Measurements from ENCODE around the gene LAMTOR2. TPM values are rescaled to one million over a fixed set of nuclear protein-coding genes. Genes with fewer than 3 reads are reported as not detected.

The LAMTOR2 gene
- total RNA-seq, 1 experiment from 2014 or later: 88.1 TPM

GRCh38 chr1:156075162-156075561 is 20.6 kb downstream of the LAMTOR2 start:
- Mint-ChIP-seq H3K27me3 (ENCODE audit: insufficient read depth, unreplicated experiment) (no peaks in the 10 kb centered on the region), H3K4me3 (ENCODE audit: unreplicated experiment) (no peak overlapping the region), H3K27ac (ENCODE audit: low read depth, unreplicated experiment) (no peak overlapping the region), H3K9me3 (ENCODE audit: unreplicated experiment) (no peaks in the 10 kb centered on the region), H3K36me3 (ENCODE audit: insufficient read depth, unreplicated experiment) (peaks cover 5% of the 10 kb centered on the region), H3K4me1 (ENCODE audit: insufficient read depth, unreplicated experiment) (peaks cover 11% of the 10 kb centered on the region)
- ChIA-PET POLR2A (interaction anchor here (0.6 to 1.3 kb wide), 2 partner anchors 141 to 1090 kb away, joined by 5 read pairs; partner anchors contain the start of gene KHDC4), CTCF (interaction anchor here (0.5 to 2.3 kb wide), 6 partner anchors 10 to 145 kb away, joined by 3 to 10 read pairs (median 3); no protein-coding TSS in a partner anchor)
- no TSS peak for BruUV-seq (replicated peaks)
- DNase-seq (ENCODE audit: unreplicated experiment): no peak
- intact Hi-C loops (cut with micrococcal nuclease): no loop called here
- no peak for TF ChIP-seq CTCF (IDR thresholded peaks at IDR 0.05; ENCODE audit: unreplicated experiment)

- BruUV-seq (replicated peaks): no TSS peak
- no peak overlapping the region for H3K27ac Mint-ChIP-seq (ENCODE audit: low read depth, unreplicated experiment)
- H3K27me3 Mint-ChIP-seq (ENCODE audit: insufficient read depth, unreplicated experiment): no peaks in the 10 kb centered on the region
- no peak for DNase-seq (ENCODE audit: unreplicated experiment)
- ChIA-PET POLR2A (no interaction called here), CTCF (interaction anchor here (0.5 to 0.7 kb wide), 3 partner anchors 14 to 144 kb away, joined by 3 to 4 read pairs (median 3); no protein-coding TSS in a partner anchor)
- H3K4me3 Mint-ChIP-seq (ENCODE audit: unreplicated experiment): no peak overlapping the region
- intact Hi-C loops (cut with micrococcal nuclease): no loop called here
- peaks cover 11% of the 10 kb centered on the region for H3K4me1 Mint-ChIP-seq (ENCODE audit: insufficient read depth, unreplicated experiment)
- peaks cover 5% of the 10 kb centered on the region for H3K36me3 Mint-ChIP-seq (ENCODE audit: insufficient read depth, unreplicated experiment)
- no peak for TF ChIP-seq CTCF (IDR thresholded peaks at IDR 0.05; ENCODE audit: unreplicated experiment)
- no peaks in the 10 kb centered on the region for H3K9me3 Mint-ChIP-seq (ENCODE audit: unreplicated experiment)
Measured at GRCh38 chr1:156075775-156076204, 21.2 kb downstream of the LAMTOR2 start.

- no peaks in the 10 kb centered on the region for H3K27me3 Mint-ChIP-seq (ENCODE audit: insufficient read depth, unreplicated experiment)
- CTCF ChIA-PET: interaction anchor here (0.7 kb wide), 1 partner anchor 851 kb away, joined by 4 read pairs; no protein-coding TSS in a partner anchor
- intact Hi-C loops (cut with micrococcal nuclease): no loop called here
- peaks cover 5% of the 10 kb centered on the region for H3K36me3 Mint-ChIP-seq (ENCODE audit: insufficient read depth, unreplicated experiment)
- POLR2A ChIA-PET: no interaction called here
- no peak for TF ChIP-seq CTCF (IDR thresholded peaks at IDR 0.05; ENCODE audit: unreplicated experiment)
- H3K4me3 Mint-ChIP-seq (ENCODE audit: unreplicated experiment): no peak overlapping the region
- no TSS peak for BruUV-seq (replicated peaks)
- H3K9me3 Mint-ChIP-seq (ENCODE audit: unreplicated experiment): no peaks in the 10 kb centered on the region
- peaks cover 11% of the 10 kb centered on the region for H3K4me1 Mint-ChIP-seq (ENCODE audit: insufficient read depth, unreplicated experiment)
- no peak overlapping the region for H3K27ac Mint-ChIP-seq (ENCODE audit: low read depth, unreplicated experiment)
- DNase-seq (ENCODE audit: unreplicated experiment): no peak
Measured at GRCh38 chr1:156076609-156077429, 22.2 kb downstream of the LAMTOR2 start.

GRCh38 chr1:156077430-156077760 is 22.8 kb downstream of the LAMTOR2 start:
- no peaks in the 10 kb centered on the region for H3K27me3 Mint-ChIP-seq (ENCODE audit: insufficient read depth, unreplicated experiment)
- no peak overlapping the region for H3K27ac Mint-ChIP-seq (ENCODE audit: low read depth, unreplicated experiment)
- H3K36me3 Mint-ChIP-seq (ENCODE audit: insufficient read depth, unreplicated experiment): peaks cover 5% of the 10 kb centered on the region
- DNase-seq (ENCODE audit: unreplicated experiment): no peak
- TF ChIP-seq CTCF (IDR thresholded peaks at IDR 0.05; ENCODE audit: unreplicated experiment): no peak
- ChIA-PET POLR2A (no interaction called here), CTCF (no interaction called here)
- no peak overlapping the region for H3K4me3 Mint-ChIP-seq (ENCODE audit: unreplicated experiment)
- no TSS peak for BruUV-seq (replicated peaks)
- H3K9me3 Mint-ChIP-seq (ENCODE audit: unreplicated experiment): no peaks in the 10 kb centered on the region
- intact Hi-C loops (cut with micrococcal nuclease): no loop called here
- peaks cover 11% of the 10 kb centered on the region for H3K4me1 Mint-ChIP-seq (ENCODE audit: insufficient read depth, unreplicated experiment)

All from MCF 10A (cell line).